ENCODE data around the gene CNTF. TPM values are rescaled to one million over a fixed set of nuclear protein-coding genes. Genes with fewer than 3 reads are reported as not detected.

CNTF gene
- total and polyA plus RNA-seq, 2 of the 4 experiments (the other 2 are of a cell fraction): 1.2 to 2.3 TPM

DNA sequence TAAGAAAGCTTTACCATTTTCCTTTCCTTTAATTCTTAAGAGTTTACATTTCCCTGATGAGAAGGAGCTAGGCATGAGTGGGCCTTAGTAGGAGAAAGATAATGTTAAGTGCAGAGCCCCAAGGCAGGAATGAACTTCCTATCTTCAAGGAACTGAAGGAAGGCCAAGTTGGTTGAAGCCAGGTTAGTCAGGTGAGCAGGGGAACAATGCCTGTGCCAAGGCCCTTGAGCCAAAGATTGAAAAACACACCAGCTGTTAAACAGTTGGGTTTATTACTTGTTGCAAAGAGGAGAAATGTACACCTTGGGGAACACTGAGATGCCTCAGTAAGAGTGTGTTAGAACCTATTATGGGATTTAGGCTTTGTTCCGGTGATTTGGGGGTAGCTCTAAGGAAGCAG lies 10.0 kb downstream of the CNTF start:
- intact Hi-C loops (cut with micrococcal nuclease): no loop called here
- ATAC-seq (ENCODE audit: low read depth): no peak
- CTCF ChIA-PET: interaction anchor here (0.6 to 1.7 kb wide), 2 partner anchors 56 to 65 kb away, joined by 4 to 6 read pairs; no protein-coding TSS in a partner anchor

More for the DNA sequence above, 10.0 kb downstream of the CNTF start:
- Histone ChIP-seq H3K4me1 (ENCODE audit: control insufficient read depth, insufficient read depth, low read length) (peaks cover 7% of the 10 kb centered on the region), H3K14ac (replicated peaks; ENCODE audit: low read depth, low read length) (no peak overlapping the region), H3K36me3 (ENCODE audit: control insufficient read depth, insufficient read depth, low read length) (no peaks in the 10 kb centered on the region), H4K20me1 (ENCODE audit: insufficient read depth, low read length) (no peaks in the 10 kb centered on the region), H3K4me3 (ENCODE audit: insufficient read depth, low read depth, low read length) (no peak overlapping the region), H3K27me3 (ENCODE audit: control insufficient read depth, insufficient read depth, low read length) (no peaks in the 10 kb centered on the region), H3K23ac (ENCODE audit: low read depth, low read length) (no peak overlapping the region), H2AFZ (replicated peaks; ENCODE audit: low read length, poor library complexity) (no peak overlapping the region), H3K56ac (ENCODE audit: extremely low read depth, insufficient read depth, low read length) (no peak overlapping the region), H3K9me1 (ENCODE audit: insufficient read depth, low read length) (peaks cover 12% of the 10 kb centered on the region; the same call in 1 of the 2 replicates), H4K5ac (ENCODE audit: low read depth, low read length) (no peak overlapping the region), H2BK5ac (ENCODE audit: low read depth, low read length, poor library complexity, severe bottlenecking) (no peak overlapping the region), H3K9ac (ENCODE audit: low read depth, low read length) (no peak overlapping the region), H3K18ac (ENCODE audit: low read depth, low read length) (no peak overlapping the region), H3K79me1 (ENCODE audit: low read depth in 1 of 2, low read length in 2 of 2) (peaks cover 0 to 15% of the 10 kb centered on the region in 2 experiments; a peak in 2 of 4 replicates), H3K27ac (ENCODE audit: insufficient read depth, low read length) (no peak overlapping the region), H2BK20ac (ENCODE audit: low read depth, low read length) (no peak overlapping the region), H2AK5ac (ENCODE audit: low read depth, low read length) (no peak overlapping the region), H3K9me3 (ENCODE audit: control insufficient read depth, insufficient read depth, low read length) (no peaks in the 10 kb centered on the region), H3K4ac (ENCODE audit: low read depth, low read length) (no peak overlapping the region), H4K91ac (ENCODE audit: insufficient read depth, low read depth, low read length) (no peak overlapping the region), H4K8ac (ENCODE audit: low read depth in 2 of 2, low read length in 2 of 2) (no peak overlapping the region), H2AK9ac (replicated peaks; ENCODE audit: low read depth, low read length, poor library complexity) (no peak overlapping the region), H3K4me2 (ENCODE audit: low read depth, low read length) (no peak overlapping the region), H2BK120ac (ENCODE audit: low read depth, low read length) (no peak overlapping the region), H2BK15ac (ENCODE audit: low read depth, low read length) (no peak overlapping the region)
- in situ Hi-C loops (cut with MboI; ENCODE audit: low sequenced_read_pairs) (loop anchor here (10.0 kb wide), 1 partner anchor 272 kb away; no protein-coding TSS in a partner anchor), dilution Hi-C loops (cut with HindIII; ENCODE audit: low sequenced_read_pairs, unreplicated experiment) (no loop called here)
- BruUV-seq (replicated peaks): no TSS peak
- no peak for DNase-seq
- POLR2A ChIA-PET (ENCODE audit: unreplicated experiment): no interaction called here
- WGBS, 2 experiments (ENCODE audit: extremely low coverage in 2 of 2, insufficient read length in 1 of 2): 100% methylated on average over 1 of the region's 1 CpG; no CpG with 5 or more reads in 1 of the 2 experiments
- TF ChIP-seq, protein P1, sequence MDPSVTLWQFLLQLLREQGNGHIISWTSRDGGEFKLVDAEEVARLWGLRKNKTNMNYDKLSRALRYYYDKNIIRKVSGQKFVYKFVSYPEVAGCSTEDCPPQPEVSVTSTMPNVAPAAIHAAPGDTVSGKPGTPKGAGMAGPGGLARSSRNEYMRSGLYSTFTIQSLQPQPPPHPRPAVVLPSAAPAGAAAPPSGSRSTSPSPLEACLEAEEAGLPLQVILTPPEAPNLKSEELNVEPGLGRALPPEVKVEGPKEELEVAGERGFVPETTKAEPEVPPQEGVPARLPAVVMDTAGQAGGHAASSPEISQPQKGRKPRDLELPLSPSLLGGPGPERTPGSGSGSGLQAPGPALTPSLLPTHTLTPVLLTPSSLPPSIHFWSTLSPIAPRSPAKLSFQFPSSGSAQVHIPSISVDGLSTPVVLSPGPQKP (IDR thresholded peaks at IDR 0.05; ENCODE audit: borderline replicate concordance, low read depth, low read length): no peak
- no peak for TF ChIP-seq POLR2A (IDR thresholded peaks at IDR 0.05; ENCODE audit: low read depth, low read length)
- TF ChIP-seq MAZ (IDR thresholded peaks at IDR 0.05; ENCODE audit: borderline replicate concordance, low read depth, low read length): no peak
- TF ChIP-seq SMC3 (IDR thresholded peaks at IDR 0.05; ENCODE audit: low read depth, low read length): no peak
- no peak for TF ChIP-seq RCOR1 (IDR thresholded peaks at IDR 0.05; ENCODE audit: insufficient replicate concordance, low read length)
- TF ChIP-seq, protein P2, sequence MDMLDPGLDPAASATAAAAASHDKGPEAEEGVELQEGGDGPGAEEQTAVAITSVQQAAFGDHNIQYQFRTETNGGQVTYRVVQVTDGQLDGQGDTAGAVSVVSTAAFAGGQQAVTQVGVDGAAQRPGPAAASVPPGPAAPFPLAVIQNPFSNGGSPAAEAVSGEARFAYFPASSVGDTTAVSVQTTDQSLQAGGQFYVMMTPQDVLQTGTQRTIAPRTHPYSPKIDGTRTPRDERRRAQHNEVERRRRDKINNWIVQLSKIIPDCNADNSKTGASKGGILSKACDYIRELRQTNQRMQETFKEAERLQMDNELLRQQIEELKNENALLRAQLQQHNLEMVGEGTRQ (IDR thresholded peaks at IDR 0.05; ENCODE audit: low read depth, low read length): no peak
- TF ChIP-seq, protein P3, sequence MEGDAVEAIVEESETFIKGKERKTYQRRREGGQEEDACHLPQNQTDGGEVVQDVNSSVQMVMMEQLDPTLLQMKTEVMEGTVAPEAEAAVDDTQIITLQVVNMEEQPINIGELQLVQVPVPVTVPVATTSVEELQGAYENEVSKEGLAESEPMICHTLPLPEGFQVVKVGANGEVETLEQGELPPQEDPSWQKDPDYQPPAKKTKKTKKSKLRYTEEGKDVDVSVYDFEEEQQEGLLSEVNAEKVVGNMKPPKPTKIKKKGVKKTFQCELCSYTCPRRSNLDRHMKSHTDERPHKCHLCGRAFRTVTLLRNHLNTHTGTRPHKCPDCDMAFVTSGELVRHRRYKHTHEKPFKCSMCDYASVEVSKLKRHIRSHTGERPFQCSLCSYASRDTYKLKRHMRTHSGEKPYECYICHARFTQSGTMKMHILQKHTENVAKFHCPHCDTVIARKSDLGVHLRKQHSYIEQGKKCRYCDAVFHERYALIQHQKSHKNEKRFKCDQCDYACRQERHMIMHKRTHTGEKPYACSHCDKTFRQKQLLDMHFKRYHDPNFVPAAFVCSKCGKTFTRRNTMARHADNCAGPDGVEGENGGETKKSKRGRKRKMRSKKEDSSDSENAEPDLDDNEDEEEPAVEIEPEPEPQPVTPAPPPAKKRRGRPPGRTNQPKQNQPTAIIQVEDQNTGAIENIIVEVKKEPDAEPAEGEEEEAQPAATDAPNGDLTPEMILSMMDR (conservative IDR thresholded peaks at IDR 0.05; ENCODE audit: low read depth, low read length): no peak
- no peak for TF ChIP-seq RAD21 (IDR thresholded peaks at IDR 0.05; ENCODE audit: low read length)
- TF ChIP-seq MXI1 (IDR thresholded peaks at IDR 0.05; ENCODE audit: borderline replicate concordance, low read depth, low read length): no peak
- no peak for TF ChIP-seq FOS (IDR thresholded peaks at IDR 0.05; ENCODE audit: low read depth, low read length)
- TF ChIP-seq CEBPB (IDR thresholded peaks at IDR 0.05; ENCODE audit: low read depth, low read length): no peak
- no peak for TF ChIP-seq NFE2L2 (IDR thresholded peaks at IDR 0.05; ENCODE audit: low read depth, low read length)
- no peak for TF ChIP-seq RFX5 (IDR thresholded peaks at IDR 0.05; ENCODE audit: low read depth, low read length)
- TF ChIP-seq MAFK (IDR thresholded peaks at IDR 0.05; ENCODE audit: low read depth, low read length): no peak
